HepG2 (cell line): ENCODE data around the gene LTC4S. TPM values are rescaled to one million over a fixed set of nuclear protein-coding genes. Genes with fewer than 3 reads are reported as not detected.

ENCODE experiments used
- AKAP8 ChIP-seq: sonication (generic); formaldehyde crosslinking; IDR thresholded peaks from 2 replicates; pipeline ENCODE4 v1.5.1; 2020; ENCODE audit warnings: mild to moderate bottlenecking, missing genetic modification reagents
- BCL3 ChIP-seq: sonication (generic); formaldehyde crosslinking; IDR thresholded peaks from 2 replicates; pipeline ENCODE4 v1.5.1; 2020; ENCODE audit warnings: mild to moderate bottlenecking, missing genetic modification reagents, moderate library complexity
- CTCF ChIP-seq: sonication (generic); formaldehyde crosslinking; IDR thresholded peaks from 2 replicates; pipeline ENCODE4 v1.5.0; 2020; ENCODE audit warnings: mild to moderate bottlenecking, missing genetic modification reagents, moderate library complexity
- DBP ChIP-seq: sonication (generic); formaldehyde crosslinking; IDR thresholded peaks from 2 replicates; pipeline ENCODE4 v1.4.0; 2020; ENCODE audit warnings: missing genetic modification reagents; ENCODE audit errors: not compliant biosample characterization
- HMGA1 ChIP-seq: sonication (generic); formaldehyde crosslinking; conservative IDR thresholded peaks from 2 replicates; pipeline ENCODE4 v1.4.0; 2020; ENCODE audit warnings: missing genetic modification reagents
- HOXA7 ChIP-seq: sonication (generic); formaldehyde crosslinking; IDR thresholded peaks from 2 replicates; pipeline ENCODE4 v1.8.1; 2022; ENCODE audit warnings: mild to moderate bottlenecking, missing genetic modification reagents, moderate library complexity
- IKZF4 ChIP-seq: sonication (generic); formaldehyde crosslinking; IDR thresholded peaks from 2 replicates; pipeline ENCODE4 v1.5.1; 2020; ENCODE audit warnings: borderline replicate concordance, mild to moderate bottlenecking, low read depth, missing genetic modification reagents; ENCODE audit errors: not compliant biosample characterization
- SYNCRIP ChIP-seq: fragments of 200-400 bp; formaldehyde crosslinking; IDR thresholded peaks from 2 replicates; pipeline ENCODE4 v1.6.1; 2018; ENCODE audit warnings: mild to moderate bottlenecking, low read depth, low read length; ENCODE audit not compliant: insufficient read depth
- TBX2 ChIP-seq: sonication (generic); formaldehyde crosslinking; IDR thresholded peaks from 2 replicates; pipeline ENCODE4 v1.5.0; 2020; ENCODE audit warnings: missing genetic modification reagents, mild to moderate bottlenecking, borderline replicate concordance
- XRCC5 ChIP-seq: fragments of 200-400 bp; formaldehyde crosslinking; optimal IDR thresholded peaks from 2 replicates; pipeline ENCODE3; 2017; ENCODE audit warnings: mild to moderate bottlenecking, low read length
- ZBTB8A ChIP-seq: sonication (generic); formaldehyde crosslinking; IDR thresholded peaks from 2 replicates; pipeline ENCODE4 v1.4.0; 2020; ENCODE audit warnings: mild to moderate bottlenecking, low read depth, missing genetic modification reagents, borderline replicate concordance
- ZNF280D ChIP-seq: sonication (generic); formaldehyde crosslinking; IDR thresholded peaks from 2 replicates; pipeline ENCODE4 v1.5.1; 2020; ENCODE audit warnings: mild to moderate bottlenecking, missing genetic modification reagents
- ZNF687 ChIP-seq: sonication (generic); formaldehyde crosslinking; IDR thresholded peaks from 2 replicates; pipeline ENCODE4 v1.5.1; 2020; ENCODE audit warnings: mild to moderate bottlenecking, missing genetic modification reagents, moderate library complexity
- ZNF773 ChIP-seq: sonication (generic); formaldehyde crosslinking; IDR thresholded peaks from 2 replicates; pipeline ENCODE4 v1.4.0; 2020; ENCODE audit warnings: missing genetic modification reagents, borderline replicate concordance
- ZSCAN21 ChIP-seq: sonication (generic); formaldehyde crosslinking; IDR thresholded peaks from 2 replicates; pipeline ENCODE4 v1.8.0; 2022; ENCODE audit warnings: mild to moderate bottlenecking, missing genetic modification reagents, moderate library complexity, borderline replicate concordance
- polyA plus RNA-seq, 8 experiments: library from polyadenylated mRNA; depleted of rRNA in 3 of 8; stranded (reverse) in 7 of 8; unstranded in 1 of 8; fragments of >200 nt; fragmentation: Illumina TruSeq in 4 of 8; extraction: Trizol in 4 of 8; gene quantifications; 2 replicates each; pipeline versions ENCODE4 v1.2.1 to v1.2.3, GENCODE V29; 2011 to 2016; ENCODE audit warnings: low read depth in 4 of 8, missing spikeins in 1 of 8, mixed read lengths in 1 of 8; ENCODE audit not compliant: insufficient read depth in 1 of 8
- total RNA-seq, 5 experiments: library from RNA; depleted of rRNA; stranded (reverse); fragments of >200 nt; fragmentation: Illumina TruSeq; extraction: Trizol; gene quantifications; 2 replicates each; pipeline ENCODE4 v1.2.3, GENCODE V29; 2016; ENCODE audit warnings: low read depth in 1 of 5

The LTC4S gene
- total and polyA plus RNA-seq, 2 of the 13 experiments (the other 11 are each of a cell fraction or from before 2014, with no cell fraction given): 0.35 TPM; not detected in 1

- 0 out of 2 replicates have a peak, but pooled peaks have one; percentile 25 for TF ChIP-seq ZNF280D (CRISPR knock-in tag)
- no peak for TF ChIP-seq XRCC5
- TF ChIP-seq ZBTB8A: no peak
- TF ChIP-seq BCL3 (CRISPR knock-in tag): 0 out of 2 replicates have a peak, but pooled peaks have one; percentile 14
- 0 out of 2 replicates have a peak, but pooled peaks have one; percentile 14 for TF ChIP-seq CTCF
- 0 out of 2 replicates have a peak, but pooled peaks have one; percentile 44 for TF ChIP-seq ZNF773 (CRISPR knock-in tag)
- TF ChIP-seq HMGA1: no peak
- peak; percentile 88 for TF ChIP-seq ZNF687 (CRISPR knock-in tag)
- TF ChIP-seq DBP (CRISPR knock-in tag): peak; percentile 21
- TF ChIP-seq IKZF4: no peak
- peak; percentile 67 for TF ChIP-seq TBX2
- TF ChIP-seq SYNCRIP: no peak
- TF ChIP-seq AKAP8 (CRISPR knock-in tag): 0 out of 2 replicates have a peak, but pooled peaks have one; percentile 35
- no peak for TF ChIP-seq ZSCAN21
- no peak for TF ChIP-seq HOXA7 (CRISPR knock-in tag)
Measured at GRCh38 chr5:179805529-179806249, 11.9 kb downstream of the LTC4S start (continued).
